ENCODE data around the gene RWDD2A.
A peak's percentile ranks its signal among the peaks of the same experiment; 100 is the strongest.

The RWDD2A gene

GRCh38 chr6:83221276-83221675, 28.1 kb downstream of the RWDD2A start:
- Histone ChIP-seq H4K12ac (ENCODE audit: low read depth, low read length) (no peak overlapping the region), H3K23ac (ENCODE audit: low read length) (no peak overlapping the region), H3K36me3 (ENCODE audit: control insufficient read depth in 1 of 2, insufficient read depth in 2 of 2, low read length in 2 of 2) (no peaks in the 10 kb centered on the region), H4K91ac (ENCODE audit: low read depth, low read length) (no peak overlapping the region), H2BK120ac (ENCODE audit: insufficient read depth, low read length, poor library complexity) (no peak overlapping the region), H3K4me3 (ENCODE audit: low read depth, low read length) (no peak overlapping the region), H3K4me2 (ENCODE audit: low read length) (no peak overlapping the region), H3K9me3 (ENCODE audit: insufficient read depth, low read depth, low read length) (no peaks in the 10 kb centered on the region), H2BK5ac (ENCODE audit: low read depth, low read length, poor library complexity) (no peak overlapping the region), H3K9ac (ENCODE audit: low read length) (no peak overlapping the region), H3K79me2 (ENCODE audit: control insufficient read depth, insufficient read depth, low read length, poor library complexity) (no peaks in the 10 kb centered on the region), H3K79me1 (ENCODE audit: low read length) (no peaks in the 10 kb centered on the region), H3K18ac (ENCODE audit: low read length) (no peak overlapping the region), H2AFZ (ENCODE audit: insufficient read depth, low read length, poor library complexity) (no peak overlapping the region), H3K14ac (ENCODE audit: low read length) (no peak overlapping the region), H3K27me3 (ENCODE audit: insufficient read depth, low read length) (no peaks in the 10 kb centered on the region), H3K4ac (ENCODE audit: low read depth, low read length) (no peak overlapping the region), H2BK12ac (ENCODE audit: low read length) (no peak overlapping the region), H4K8ac (ENCODE audit: low read depth, low read length) (no peak overlapping the region), H3K27ac (ENCODE audit: low read depth, low read length) (no peak overlapping the region), H2AK5ac (ENCODE audit: low read length) (no peak overlapping the region), H3K4me1 (ENCODE audit: control insufficient read depth in 1 of 2, insufficient read depth in 2 of 2, low read length in 2 of 2) (no peaks in the 10 kb centered on the region)
- WGBS (ENCODE audit: extremely low coverage, insufficient coverage, insufficient read length): no CpG with 5 or more reads among the region's 1 CpG
- peak; percentile 25 to 80 for DNase-seq

- no peak overlapping the region for H4K8ac ChIP-seq (ENCODE audit: low read depth, low read length)
- no peaks in the 10 kb centered on the region for H3K79me1 ChIP-seq (ENCODE audit: low read length)
- H2BK5ac ChIP-seq (ENCODE audit: low read depth, low read length, poor library complexity): no peak overlapping the region
- peak; percentile 2 to 94 for DNase-seq
- H2BK12ac ChIP-seq (ENCODE audit: low read length): no peak overlapping the region
- H4K12ac ChIP-seq (ENCODE audit: low read depth, low read length): no peak overlapping the region
- no peak overlapping the region for H2AFZ ChIP-seq (ENCODE audit: insufficient read depth, low read length, poor library complexity)
- no peak overlapping the region for H4K91ac ChIP-seq (ENCODE audit: low read depth, low read length)
- H3K9ac ChIP-seq (ENCODE audit: low read length): no peak overlapping the region
- H3K4ac ChIP-seq (ENCODE audit: low read depth, low read length): no peak overlapping the region
- H3K9me3 ChIP-seq (ENCODE audit: insufficient read depth, low read depth, low read length): no peaks in the 10 kb centered on the region
- no peak overlapping the region for H2AK5ac ChIP-seq (ENCODE audit: low read length)
- no peaks in the 10 kb centered on the region for H3K4me1 ChIP-seq (ENCODE audit: control insufficient read depth in 1 of 2, insufficient read depth in 2 of 2, low read length in 2 of 2)
- no peak overlapping the region for H3K4me3 ChIP-seq (ENCODE audit: low read depth, low read length)
- H3K23ac ChIP-seq (ENCODE audit: low read length): no peak overlapping the region
- no peak overlapping the region for H3K18ac ChIP-seq (ENCODE audit: low read length)
- no peaks in the 10 kb centered on the region for H3K27me3 ChIP-seq (ENCODE audit: insufficient read depth, low read length)
- no peaks in the 10 kb centered on the region for H3K36me3 ChIP-seq (ENCODE audit: control insufficient read depth in 1 of 2, insufficient read depth in 2 of 2, low read length in 2 of 2)
- no peak overlapping the region for H3K14ac ChIP-seq (ENCODE audit: low read length)
- no peaks in the 10 kb centered on the region for H3K79me2 ChIP-seq (ENCODE audit: control insufficient read depth, insufficient read depth, low read length, poor library complexity)
- H3K4me2 ChIP-seq (ENCODE audit: low read length): no peak overlapping the region
- no peak overlapping the region for H2BK120ac ChIP-seq (ENCODE audit: insufficient read depth, low read length, poor library complexity)
- no CpG with 5 or more reads among the region's 3 CpGs for WGBS (ENCODE audit: extremely low coverage, insufficient coverage, insufficient read length)
- H3K27ac ChIP-seq (ENCODE audit: low read depth, low read length): no peak overlapping the region
Observed at GRCh38 chr6:83221889-83222479, 28.8 kb downstream of the RWDD2A start.

GRCh38 chr6:83226517-83226916, 33.4 kb downstream of the RWDD2A start:
- Histone ChIP-seq H3K18ac (ENCODE audit: low read length) (no peak overlapping the region), H3K27ac (ENCODE audit: low read depth, low read length) (no peak overlapping the region), H3K14ac (ENCODE audit: low read length) (no peak overlapping the region), H2AFZ (ENCODE audit: insufficient read depth, low read length, poor library complexity) (no peak overlapping the region), H3K4me3 (ENCODE audit: low read depth, low read length) (no peak overlapping the region), H3K4ac (ENCODE audit: low read depth, low read length) (no peak overlapping the region), H3K9ac (ENCODE audit: low read length) (no peak overlapping the region), H3K36me3 (ENCODE audit: control insufficient read depth in 1 of 2, insufficient read depth in 2 of 2, low read length in 2 of 2) (no peaks in the 10 kb centered on the region), H3K4me1 (ENCODE audit: control insufficient read depth in 1 of 2, insufficient read depth in 2 of 2, low read length in 2 of 2) (no peaks in the 10 kb centered on the region), H4K12ac (ENCODE audit: low read depth, low read length) (no peak overlapping the region), H2AK5ac (ENCODE audit: low read length) (no peak overlapping the region), H4K91ac (ENCODE audit: low read depth, low read length) (no peak overlapping the region), H3K23ac (ENCODE audit: low read length) (no peak overlapping the region), H3K9me3 (ENCODE audit: insufficient read depth, low read depth, low read length) (no peaks in the 10 kb centered on the region), H3K27me3 (ENCODE audit: insufficient read depth, low read length) (no peaks in the 10 kb centered on the region), H2BK5ac (ENCODE audit: low read depth, low read length, poor library complexity) (no peak overlapping the region), H2BK120ac (ENCODE audit: insufficient read depth, low read length, poor library complexity) (no peak overlapping the region), H4K8ac (ENCODE audit: low read depth, low read length) (no peak overlapping the region), H3K4me2 (ENCODE audit: low read length) (no peak overlapping the region), H3K79me2 (ENCODE audit: control insufficient read depth, insufficient read depth, low read length, poor library complexity) (no peaks in the 10 kb centered on the region), H3K79me1 (ENCODE audit: low read length) (no peaks in the 10 kb centered on the region), H2BK12ac (ENCODE audit: low read length) (no peak overlapping the region)
- DNase-seq: no peak
- WGBS (ENCODE audit: extremely low coverage, insufficient coverage, insufficient read length): no CpG with 5 or more reads among the region's 1 CpG

- no CpG with 5 or more reads among the region's 1 CpG for WGBS (ENCODE audit: extremely low coverage, insufficient coverage, insufficient read length)
- Histone ChIP-seq H2AFZ (ENCODE audit: insufficient read depth, low read length, poor library complexity) (no peak overlapping the region), H3K9ac (ENCODE audit: low read length) (no peak overlapping the region), H3K27me3 (ENCODE audit: insufficient read depth, low read length) (no peaks in the 10 kb centered on the region), H3K4ac (ENCODE audit: low read depth, low read length) (no peak overlapping the region), H2AK5ac (ENCODE audit: low read length) (no peak overlapping the region), H3K18ac (ENCODE audit: low read length) (no peak overlapping the region), H2BK120ac (ENCODE audit: insufficient read depth, low read length, poor library complexity) (no peak overlapping the region), H2BK5ac (ENCODE audit: low read depth, low read length, poor library complexity) (no peak overlapping the region), H4K12ac (ENCODE audit: low read depth, low read length) (no peak overlapping the region), H4K8ac (ENCODE audit: low read depth, low read length) (no peak overlapping the region), H2BK12ac (ENCODE audit: low read length) (no peak overlapping the region), H3K27ac (ENCODE audit: low read depth, low read length) (no peak overlapping the region), H3K4me1 (ENCODE audit: control insufficient read depth in 1 of 2, insufficient read depth in 2 of 2, low read length in 2 of 2) (no peaks in the 10 kb centered on the region), H3K79me2 (ENCODE audit: control insufficient read depth, insufficient read depth, low read length, poor library complexity) (no peaks in the 10 kb centered on the region), H3K9me3 (ENCODE audit: insufficient read depth, low read depth, low read length) (no peaks in the 10 kb centered on the region), H3K14ac (ENCODE audit: low read length) (no peak overlapping the region), H3K36me3 (ENCODE audit: control insufficient read depth in 1 of 2, insufficient read depth in 2 of 2, low read length in 2 of 2) (no peaks in the 10 kb centered on the region), H3K4me3 (ENCODE audit: low read depth, low read length) (no peak overlapping the region), H3K4me2 (ENCODE audit: low read length) (no peak overlapping the region), H4K91ac (ENCODE audit: low read depth, low read length) (no peak overlapping the region), H3K23ac (ENCODE audit: low read length) (no peak overlapping the region), H3K79me1 (ENCODE audit: low read length) (no peaks in the 10 kb centered on the region)
- DNase-seq: peak in 1 of 2 donors; percentile 80
Observed at GRCh38 chr6:83231146-83231545, 38.0 kb downstream of the RWDD2A start.
